ENCODE measurements around the gene USP40.

DNA sequence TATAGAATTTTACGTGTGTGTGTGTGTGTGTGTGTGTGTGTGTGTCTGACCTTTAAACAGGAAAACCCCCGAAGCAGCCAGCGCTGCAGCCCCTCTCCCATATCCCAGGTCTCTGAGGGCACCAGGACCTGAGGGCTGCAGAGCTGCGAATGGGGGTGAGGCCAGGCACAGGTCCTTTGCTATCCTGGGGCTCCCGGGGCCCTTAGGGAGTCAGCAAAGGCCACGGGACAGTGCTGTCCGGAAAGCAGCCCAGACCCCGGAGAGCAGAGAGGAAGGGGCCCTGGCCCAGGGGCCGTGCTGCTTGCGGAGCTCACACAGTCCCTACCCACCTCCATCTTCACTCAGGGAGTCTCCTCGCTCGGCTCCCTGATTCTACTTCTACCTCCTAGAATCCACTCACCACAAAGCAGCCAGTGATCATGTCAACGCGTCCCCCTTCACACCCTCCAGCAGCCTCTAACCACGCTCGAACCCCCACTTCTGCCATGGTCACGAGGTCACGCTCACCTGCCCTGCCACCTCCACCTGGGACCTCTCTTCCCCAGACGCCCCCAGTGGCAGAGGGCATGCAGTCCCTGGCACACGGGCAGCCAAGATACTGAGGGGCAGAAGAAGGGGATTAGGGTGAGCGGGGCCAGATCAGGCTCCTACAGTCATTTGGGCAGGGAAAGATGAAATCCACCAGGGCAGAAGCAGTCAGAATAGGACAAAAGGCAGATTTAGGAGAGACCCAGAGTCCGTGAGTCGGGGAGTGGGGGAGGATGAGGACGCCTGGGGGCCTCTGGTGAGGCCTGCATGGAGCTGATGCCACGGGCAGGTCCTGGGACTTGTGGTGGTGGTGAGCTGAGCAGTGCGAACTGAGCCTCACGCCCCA lies 86.7 kb downstream of the USP40 start:
- no peak for TF ChIP-seq POLR2A (IDR thresholded peaks at IDR 0.05)
- TF ChIP-seq, protein P1, sequence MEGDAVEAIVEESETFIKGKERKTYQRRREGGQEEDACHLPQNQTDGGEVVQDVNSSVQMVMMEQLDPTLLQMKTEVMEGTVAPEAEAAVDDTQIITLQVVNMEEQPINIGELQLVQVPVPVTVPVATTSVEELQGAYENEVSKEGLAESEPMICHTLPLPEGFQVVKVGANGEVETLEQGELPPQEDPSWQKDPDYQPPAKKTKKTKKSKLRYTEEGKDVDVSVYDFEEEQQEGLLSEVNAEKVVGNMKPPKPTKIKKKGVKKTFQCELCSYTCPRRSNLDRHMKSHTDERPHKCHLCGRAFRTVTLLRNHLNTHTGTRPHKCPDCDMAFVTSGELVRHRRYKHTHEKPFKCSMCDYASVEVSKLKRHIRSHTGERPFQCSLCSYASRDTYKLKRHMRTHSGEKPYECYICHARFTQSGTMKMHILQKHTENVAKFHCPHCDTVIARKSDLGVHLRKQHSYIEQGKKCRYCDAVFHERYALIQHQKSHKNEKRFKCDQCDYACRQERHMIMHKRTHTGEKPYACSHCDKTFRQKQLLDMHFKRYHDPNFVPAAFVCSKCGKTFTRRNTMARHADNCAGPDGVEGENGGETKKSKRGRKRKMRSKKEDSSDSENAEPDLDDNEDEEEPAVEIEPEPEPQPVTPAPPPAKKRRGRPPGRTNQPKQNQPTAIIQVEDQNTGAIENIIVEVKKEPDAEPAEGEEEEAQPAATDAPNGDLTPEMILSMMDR (IDR thresholded peaks at IDR 0.05) = no peak
